Subcutaneous abdominal adipose tissue (tissue), 5 donors: ENCODE measurements around the gene PAX8.
"Not testable (repeated sequence)": the region's sequence is repeated elsewhere in the genome, so short reads cannot be mapped to it uniquely, and the experiment has no call there.

Experiments
- H3K27ac ChIP-seq: one replicate; pipeline ENCODE4 v1.7.0; 2013; ENCODE audit warnings: low read depth, mild to moderate bottlenecking, inconsistent platforms, low read length, moderate library complexity
- H3K27me3 ChIP-seq, 5 donors: one replicate each; pipeline ENCODE4 v1.7.0; 2013; ENCODE audit warnings: low read length in 5 of 5, inconsistent platforms in 1 of 5; ENCODE audit not compliant: control insufficient read depth in 5 of 5, insufficient read depth in 4 of 5
- H3K36me3 ChIP-seq, 5 donors: one replicate each; pipeline ENCODE4 v1.7.0; 2013; ENCODE audit warnings: low read length in 5 of 5; ENCODE audit not compliant: control insufficient read depth in 5 of 5, insufficient read depth in 5 of 5
- H3K4me1 ChIP-seq, 5 donors: one replicate each; pipeline ENCODE4 v1.7.0; 2013; ENCODE audit warnings: low read length in 5 of 5, mild to moderate bottlenecking in 3 of 5, moderate library complexity in 1 of 5; ENCODE audit not compliant: control insufficient read depth in 5 of 5, insufficient read depth in 5 of 5
- H3K4me3 ChIP-seq, 5 donors: one replicate each; pipeline ENCODE4 v1.7.0; 2013; ENCODE audit warnings: low read length in 5 of 5, low read depth in 1 of 5
- H3K9ac ChIP-seq, 5 donors: one replicate each; pipeline ENCODE4 v1.7.0; 2013; ENCODE audit warnings: low read length in 5 of 5, mild to moderate bottlenecking in 4 of 5, moderate library complexity in 3 of 5
- H3K9me3 ChIP-seq, 5 donors: one replicate each; pipeline ENCODE4 v1.7.0; 2013; ENCODE audit warnings: low read length in 5 of 5; ENCODE audit not compliant: control insufficient read depth in 5 of 5
- donor health status: healthy.
- donor health status: healthy.
- donor health status: healthy.
- donor health status: healthy.
- donor health status: healthy.

Gene PAX8

GRCh38 chr2:113311781-113312180 lies 33.1 kb upstream of the PAX8 start:
- H3K27ac ChIP-seq, H3K9me3 ChIP-seq, H3K27me3 ChIP-seq, H3K9ac ChIP-seq, H3K36me3 ChIP-seq, H3K4me3 ChIP-seq, H3K4me1 ChIP-seq: not testable (repeated sequence)

DNA sequence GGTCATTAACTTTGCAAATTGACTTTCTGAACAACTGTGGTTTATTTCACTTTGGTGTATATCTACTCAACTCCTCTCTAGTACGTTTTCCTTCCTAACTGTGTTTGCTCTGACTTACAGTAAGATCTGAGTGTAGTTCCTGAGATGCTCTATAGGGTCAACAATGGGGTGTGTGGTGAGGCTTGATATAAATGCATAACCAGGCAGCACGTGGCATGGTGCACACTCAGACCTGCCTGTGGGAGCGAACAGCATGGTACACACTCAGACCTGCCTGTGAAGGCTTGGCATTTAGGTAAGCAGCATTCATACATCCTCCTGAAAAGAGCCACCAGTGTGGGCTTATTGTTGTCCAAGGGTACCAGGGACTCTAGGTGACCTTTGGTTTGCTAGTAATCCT lies 32.5 kb upstream of the PAX8 start:
- not testable (repeated sequence) for H3K4me3 ChIP-seq, H3K27me3 ChIP-seq, H3K9ac ChIP-seq, H3K9me3 ChIP-seq, H3K36me3 ChIP-seq, H3K4me1 ChIP-seq, H3K27ac ChIP-seq

DNA sequence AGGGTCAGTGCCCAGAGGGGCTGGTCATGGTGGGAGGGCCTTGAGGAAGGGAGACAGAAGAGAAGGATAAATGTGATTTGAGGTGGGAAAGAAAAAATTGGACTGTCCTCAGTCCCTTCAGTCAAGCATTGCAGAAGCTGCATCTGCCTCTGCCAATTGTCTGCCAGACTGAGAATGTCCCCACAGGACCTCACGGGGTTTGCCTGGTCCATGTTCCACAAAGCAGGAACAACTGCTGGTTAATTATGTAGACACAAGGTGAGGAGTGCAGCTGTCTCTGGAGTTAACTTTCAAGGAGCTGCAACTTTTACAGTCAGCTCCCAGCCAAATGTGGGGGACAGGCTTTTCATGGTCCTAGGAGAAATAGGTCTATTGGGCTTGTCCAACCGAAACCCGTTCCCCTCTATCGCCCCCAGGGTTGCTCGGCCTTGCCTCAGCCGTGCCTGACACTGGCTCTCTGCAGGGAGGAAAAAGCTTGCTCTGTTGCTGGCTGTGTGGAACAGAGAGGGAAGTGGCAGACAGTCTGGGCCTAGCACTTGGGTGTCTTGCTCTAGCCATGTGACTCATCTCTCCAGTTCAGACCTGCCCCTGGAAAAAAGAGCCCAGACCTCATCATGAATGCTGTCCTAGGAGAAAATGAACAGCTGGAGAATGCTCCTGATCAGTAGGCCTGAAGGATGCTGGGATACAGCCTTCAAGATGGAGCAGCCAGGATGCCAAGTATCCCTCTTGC lies 31.1 kb upstream of the PAX8 start:
- peaks cover 0 to 2% (median 0%) of the 10 kb centered on the region in 5 donors for H3K27me3 ChIP-seq
- no peak overlapping the region for H3K27ac ChIP-seq
- H3K4me1 ChIP-seq: no peaks in the 10 kb centered on the region
- no peaks in the 10 kb centered on the region for H3K9me3 ChIP-seq
- no peak overlapping the region for H3K9ac ChIP-seq
- no peaks in the 10 kb centered on the region for H3K36me3 ChIP-seq
- H3K4me3 ChIP-seq: no peak overlapping the region

- not testable (repeated sequence) for H3K9ac ChIP-seq, H3K4me1 ChIP-seq, H3K27ac ChIP-seq
Measured at GRCh38 chr2:113308784-113309183, 30.1 kb upstream of the PAX8 start.

GRCh38 chr2:113306207-113306606 lies 27.5 kb upstream of the PAX8 start:
- not testable (repeated sequence) for H3K27ac ChIP-seq, H3K36me3 ChIP-seq, H3K9ac ChIP-seq, H3K27me3 ChIP-seq, H3K4me1 ChIP-seq, H3K4me3 ChIP-seq, H3K9me3 ChIP-seq

More at GRCh38 chr2:113308784-113309183, 30.1 kb upstream of the PAX8 start:
- not testable (repeated sequence) for H3K9me3 ChIP-seq, H3K36me3 ChIP-seq, H3K4me3 ChIP-seq, H3K27me3 ChIP-seq

- H3K36me3 ChIP-seq, H3K9me3 ChIP-seq, H3K9ac ChIP-seq, H3K27me3 ChIP-seq, H3K27ac ChIP-seq, H3K4me3 ChIP-seq, H3K4me1 ChIP-seq: not testable (repeated sequence)
Measured at GRCh38 chr2:113305749-113306148, 27.0 kb upstream of the PAX8 start.

GRCh38 chr2:113305146-113305545 lies 26.4 kb upstream of the PAX8 start:
- peaks cover 0 to 2% (median 0%) of the 10 kb centered on the region in 5 donors for H3K27me3 ChIP-seq
- no peaks in the 10 kb centered on the region for H3K9me3 ChIP-seq
- H3K36me3 ChIP-seq: no peaks in the 10 kb centered on the region
- no peak overlapping the region for H3K4me3 ChIP-seq
- H3K4me1 ChIP-seq: no peaks in the 10 kb centered on the region
- no peak overlapping the region for H3K9ac ChIP-seq
- H3K27ac ChIP-seq: no peak overlapping the region

DNA sequence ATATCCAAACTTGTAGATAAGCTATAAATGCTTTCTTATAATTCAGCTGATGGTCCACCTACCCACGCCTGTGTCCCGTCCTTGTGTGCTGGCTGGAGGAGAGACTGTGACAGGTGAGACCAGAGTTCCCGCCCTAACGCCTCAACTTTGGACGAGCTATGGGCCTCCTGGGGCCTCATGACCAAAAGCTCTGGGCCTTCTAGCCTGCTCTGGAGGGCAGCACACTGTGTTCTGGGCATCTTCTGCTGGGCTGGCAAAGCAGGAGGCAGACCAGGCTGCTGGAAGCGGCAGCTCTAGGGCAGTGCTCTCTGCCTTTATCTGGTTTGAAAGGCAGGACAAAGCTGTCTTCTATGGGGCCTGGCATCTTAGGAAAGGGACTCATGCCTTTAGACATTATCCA lies 26.0 kb upstream of the PAX8 start:
- H3K4me3 ChIP-seq: no peak overlapping the region
- no peak overlapping the region for H3K27ac ChIP-seq
- no peaks in the 10 kb centered on the region for H3K36me3 ChIP-seq
- no peak overlapping the region for H3K9ac ChIP-seq
- peaks cover 0 to 2% (median 0%) of the 10 kb centered on the region in 5 donors for H3K27me3 ChIP-seq
- H3K4me1 ChIP-seq: no peaks in the 10 kb centered on the region
- no peaks in the 10 kb centered on the region for H3K9me3 ChIP-seq

GRCh38 chr2:113302216-113302980 lies 23.7 kb upstream of the PAX8 start:
- H3K36me3 ChIP-seq, H3K9ac ChIP-seq, H3K27ac ChIP-seq, H3K9me3 ChIP-seq, H3K27me3 ChIP-seq, H3K4me1 ChIP-seq, H3K4me3 ChIP-seq: not testable (repeated sequence)

DNA sequence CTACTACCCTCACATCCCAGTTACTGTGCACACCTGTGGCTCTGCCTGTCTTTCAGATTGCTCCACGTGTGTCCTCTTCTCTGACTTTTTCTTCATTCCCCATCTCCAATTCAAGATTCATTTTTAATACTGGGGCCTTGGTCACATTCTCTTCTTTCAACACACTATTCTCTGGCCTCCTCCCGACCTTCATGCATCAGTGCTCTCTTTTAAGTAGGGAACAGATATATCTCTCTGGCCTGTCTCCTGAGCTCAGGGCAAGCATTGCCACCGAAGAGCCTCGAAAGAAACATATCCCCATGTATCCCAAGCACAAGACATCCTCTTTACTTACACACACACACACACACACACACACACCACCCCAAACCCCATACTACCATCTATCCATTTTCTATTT lies 21.6 kb upstream of the PAX8 start:
- Histone ChIP-seq H3K27me3 (no peaks in the 10 kb centered on the region), H3K27ac (no peak overlapping the region), H3K4me1 (no peaks in the 10 kb centered on the region), H3K9ac (no peak overlapping the region), H3K9me3 (no peaks in the 10 kb centered on the region), H3K4me3 (no peak overlapping the region), H3K36me3 (no peaks in the 10 kb centered on the region)
